Activated T-helper 1 cell treated with anti-CD3 and anti-CD28 coated beads, Interleukin-12 subunit alpha, Interleukin-12 subunit beta, Interleukin-2, Interleukin-4 antibody, amounts not matched to agents 30 ng/mL and 10 ng/mL and 1 ng/mL, durations not matched to agents 14 hours and 24 hours and 36 hours (primary cell): Measurements from ENCODE around the gene PARD6G. TPM values are rescaled to one million over a fixed set of nuclear protein-coding genes. Genes with fewer than 3 reads are reported as not detected.

Experiments used
- DNase-seq: peaks from one replicate; pipeline ENCODE4 v3.0.0; 2021; ENCODE audit warnings: low spot score
- H3K27ac Mint-ChIP-seq: one replicate; pipeline ENCODE4 v1.8.0; 2021; ENCODE audit warnings: mild to moderate bottlenecking, mixed read lengths
- H3K27me3 Mint-ChIP-seq: one replicate; pipeline ENCODE4 v1.8.0; 2022; ENCODE audit warnings: mild to moderate bottlenecking, moderate library complexity, mixed read lengths; ENCODE audit not compliant: insufficient read depth
- H3K36me3 Mint-ChIP-seq: one replicate; pipeline ENCODE4 v1.8.0; 2021; ENCODE audit warnings: low read depth, mixed read lengths
- H3K4me1 Mint-ChIP-seq: one replicate; pipeline ENCODE4 v1.8.0; 2021; ENCODE audit warnings: low read depth, mixed read lengths
- H3K4me3 Mint-ChIP-seq: one replicate; pipeline ENCODE4 v1.8.0; 2021; ENCODE audit warnings: mild to moderate bottlenecking, moderate library complexity, mixed read lengths
- H3K9me3 Mint-ChIP-seq: one replicate; pipeline ENCODE4 v1.8.0; 2021; ENCODE audit warnings: mixed read lengths
- intact Hi-C: fragments of 100-400 bp; cut with micrococcal nuclease; formaldehyde crosslinking; loops from one replicate; pipeline ENCODE4 v1.15.1; 2024
- total RNA-seq: library from RNA; stranded (reverse); gene quantifications from 2 replicates; pipeline ENCODE4 v1.2.3, GENCODE V29; 2022

The PARD6G gene
- total RNA-seq, 1 donor from 2014 or later = 0.10 TPM

GRCh38 chr18:80188643-80189530, 58.4 kb downstream of the PARD6G start:
- no peaks in the 10 kb centered on the region for H3K9me3 Mint-ChIP-seq
- DNase-seq = no peak
- no peak overlapping the region for H3K27ac Mint-ChIP-seq
- intact Hi-C loops = no loop called here
- H3K4me1 Mint-ChIP-seq = no peaks in the 10 kb centered on the region
- peaks cover 5% of the 10 kb centered on the region for H3K27me3 Mint-ChIP-seq
- no peaks in the 10 kb centered on the region for H3K36me3 Mint-ChIP-seq
- H3K4me3 Mint-ChIP-seq = no peak overlapping the region

- no peaks in the 10 kb centered on the region for H3K36me3 Mint-ChIP-seq
- no peak for DNase-seq
- peaks cover 5% of the 10 kb centered on the region for H3K27me3 Mint-ChIP-seq
- H3K27ac Mint-ChIP-seq = no peak overlapping the region
- H3K4me3 Mint-ChIP-seq = no peak overlapping the region
- intact Hi-C loops = no loop called here
- no peaks in the 10 kb centered on the region for H3K9me3 Mint-ChIP-seq
- no peaks in the 10 kb centered on the region for H3K4me1 Mint-ChIP-seq
Observed at GRCh38 chr18:80187956-80188642, 59.2 kb downstream of the PARD6G start.

- Mint-ChIP-seq H3K27ac (no peak overlapping the region), H3K4me1 (no peaks in the 10 kb centered on the region), H3K4me3 (no peak overlapping the region), H3K27me3 (no peaks in the 10 kb centered on the region), H3K36me3 (no peaks in the 10 kb centered on the region), H3K9me3 (no peaks in the 10 kb centered on the region)
- DNase-seq = no peak
- intact Hi-C loops = no loop called here
Observed at GRCh38 chr18:80185545-80185944, 61.8 kb downstream of the PARD6G start.

DNA sequence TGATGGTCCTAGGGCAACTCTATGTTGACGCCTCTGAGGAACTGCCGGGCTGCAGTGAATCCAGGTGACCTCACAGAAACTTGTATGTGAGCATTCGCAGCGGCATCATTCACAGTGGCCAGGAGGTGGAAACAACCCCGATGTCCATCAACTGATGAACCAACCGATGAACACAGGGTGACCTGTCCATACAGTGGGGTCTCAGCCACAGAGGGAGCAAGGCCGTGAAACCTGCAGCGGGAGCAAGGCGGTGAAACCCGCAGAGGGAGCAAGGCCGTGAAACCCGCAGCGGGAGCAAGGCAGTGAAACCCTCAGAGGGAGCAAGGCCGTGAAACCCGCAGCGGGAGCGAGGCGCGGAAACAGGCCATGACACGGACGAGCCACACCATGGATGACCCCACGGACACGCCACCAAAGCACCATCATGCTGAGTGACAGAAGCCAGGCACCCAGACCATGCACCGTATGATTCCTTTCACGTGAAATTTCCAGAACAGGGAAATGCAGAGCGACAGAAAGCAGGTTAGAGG, 63.0 kb downstream of the PARD6G start:
- Mint-ChIP-seq H3K4me3 (no peak overlapping the region), H3K27me3 (no peaks in the 10 kb centered on the region), H3K9me3 (no peaks in the 10 kb centered on the region), H3K4me1 (no peaks in the 10 kb centered on the region), H3K36me3 (no peaks in the 10 kb centered on the region), H3K27ac (no peak overlapping the region)
- intact Hi-C loops = no loop called here
- DNase-seq = no peak

- Mint-ChIP-seq H3K9me3 (no peaks in the 10 kb centered on the region), H3K4me3 (no peak overlapping the region), H3K27me3 (no peaks in the 10 kb centered on the region), H3K27ac (no peak overlapping the region), H3K36me3 (no peaks in the 10 kb centered on the region), H3K4me1 (no peaks in the 10 kb centered on the region)
- DNase-seq = no peak
- intact Hi-C loops = no loop called here
Observed at GRCh38 chr18:80183273-80184050, 63.9 kb downstream of the PARD6G start.

- intact Hi-C loops = no loop called here
- no peak for DNase-seq
- no peaks in the 10 kb centered on the region for H3K36me3 Mint-ChIP-seq
- H3K27me3 Mint-ChIP-seq = no peaks in the 10 kb centered on the region
- H3K4me1 Mint-ChIP-seq = no peaks in the 10 kb centered on the region
- no peak overlapping the region for H3K4me3 Mint-ChIP-seq
- H3K9me3 Mint-ChIP-seq = no peaks in the 10 kb centered on the region
- H3K27ac Mint-ChIP-seq = no peak overlapping the region
Observed at GRCh38 chr18:80182855-80183254, 64.5 kb downstream of the PARD6G start.

GRCh38 chr18:80181642-80182461, 65.5 kb downstream of the PARD6G start:
- intact Hi-C loops = no loop called here
- no peaks in the 10 kb centered on the region for H3K27me3 Mint-ChIP-seq
- H3K4me1 Mint-ChIP-seq = no peaks in the 10 kb centered on the region
- no peak for DNase-seq
- H3K27ac Mint-ChIP-seq = no peak overlapping the region
- H3K36me3 Mint-ChIP-seq = no peaks in the 10 kb centered on the region
- H3K4me3 Mint-ChIP-seq = no peak overlapping the region
- no peaks in the 10 kb centered on the region for H3K9me3 Mint-ChIP-seq

DNA sequence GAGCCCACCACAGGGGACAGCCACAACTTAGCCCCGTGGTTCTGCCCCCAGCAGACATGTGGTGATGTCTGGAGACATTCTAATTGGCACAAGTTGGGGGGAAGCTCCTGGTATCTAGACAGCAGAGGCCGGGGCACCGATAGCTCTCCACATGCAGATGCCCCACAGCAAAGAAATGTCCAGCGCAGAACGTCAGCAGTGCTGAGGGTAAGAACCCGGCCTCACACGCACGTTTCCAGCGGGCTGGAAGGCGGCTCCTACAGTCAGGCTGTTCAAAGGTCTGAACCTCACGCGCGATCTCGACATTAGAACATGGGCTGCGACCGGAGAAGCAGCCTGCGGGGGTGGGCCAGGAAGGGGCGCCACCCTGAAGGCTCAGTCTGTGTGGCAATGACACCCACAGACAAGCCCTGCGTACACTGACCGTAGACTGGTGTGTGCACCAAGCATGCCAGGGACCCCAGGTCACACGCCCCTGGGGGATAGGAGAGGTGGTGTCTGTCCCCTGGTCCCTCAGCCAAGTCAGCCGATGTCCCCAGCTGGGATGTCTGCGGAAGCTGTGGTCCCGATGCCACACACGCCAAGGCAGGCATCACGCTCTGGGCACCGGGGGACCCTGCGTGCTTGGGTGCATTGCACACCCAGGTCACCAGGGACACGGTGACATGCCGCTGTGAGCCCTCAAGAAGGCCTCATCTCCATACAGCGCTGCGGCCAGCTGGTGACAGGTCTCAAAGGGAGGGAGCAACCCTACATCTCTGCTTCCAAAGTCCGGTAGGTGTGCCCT, 66.3 kb downstream of the PARD6G start:
- no peak for DNase-seq
- Mint-ChIP-seq H3K36me3 (no peaks in the 10 kb centered on the region), H3K27ac (no peak overlapping the region), H3K4me1 (peaks cover under 1% of the 10 kb centered on the region), H3K4me3 (no peak overlapping the region), H3K9me3 (no peaks in the 10 kb centered on the region), H3K27me3 (no peaks in the 10 kb centered on the region)
- intact Hi-C loops = no loop called here

- Mint-ChIP-seq H3K27ac (no peak overlapping the region), H3K4me3 (no peak overlapping the region), H3K9me3 (no peaks in the 10 kb centered on the region), H3K36me3 (no peaks in the 10 kb centered on the region), H3K27me3 (peaks cover 5% of the 10 kb centered on the region), H3K4me1 (peaks cover 9% of the 10 kb centered on the region)
- DNase-seq = no peak
- intact Hi-C loops = no loop called here
Observed at GRCh38 chr18:80179857-80180558, 67.3 kb downstream of the PARD6G start.

- intact Hi-C loops = no loop called here
- Mint-ChIP-seq H3K4me3 (no peak overlapping the region), H3K27me3 (peaks cover 9% of the 10 kb centered on the region), H3K36me3 (no peaks in the 10 kb centered on the region), H3K27ac (no peak overlapping the region), H3K4me1 (peaks cover 9% of the 10 kb centered on the region), H3K9me3 (no peaks in the 10 kb centered on the region)
- DNase-seq = no peak
Observed at GRCh38 chr18:80178935-80179818, 68.1 kb downstream of the PARD6G start.
